NB4 (cell line): Measurements from ENCODE around the gene RPS21.

Source experiments
- CTCF ChIP-seq: IDR thresholded peaks from one replicate; pipeline ENCODE4 v1.5.1; 2012; ENCODE audit warnings: low read depth, low read length
- MAX ChIP-seq: IDR thresholded peaks from 2 replicates; pipeline ENCODE4 v1.6.1; 2011; ENCODE audit warnings: low read depth, low read length
- MYC ChIP-seq: IDR thresholded peaks from 2 replicates; pipeline ENCODE4 v1.6.1; 2011; ENCODE audit warnings: low read depth, low read length
- POLR2A ChIP-seq: IDR thresholded peaks from 2 replicates; pipeline ENCODE4 v1.6.1; 2011; ENCODE audit warnings: mild to moderate bottlenecking; ENCODE audit not compliant: insufficient read length; ENCODE audit errors: extremely low read depth

- TF ChIP-seq CTCF (no peak), MAX (no peak), POLR2A (no peak), MYC (no peak)
These were observed 24.7 kb downstream of the RPS21 start for GRCh38 chr20:62411479-62412193.
